ENCODE data around the gene TMEM207. TPM values are rescaled to one million over a fixed set of nuclear protein-coding genes. Genes with fewer than 3 reads are reported as not detected.

The TMEM207 gene
- not detected in 2 replicates for total RNA-seq

DNA sequence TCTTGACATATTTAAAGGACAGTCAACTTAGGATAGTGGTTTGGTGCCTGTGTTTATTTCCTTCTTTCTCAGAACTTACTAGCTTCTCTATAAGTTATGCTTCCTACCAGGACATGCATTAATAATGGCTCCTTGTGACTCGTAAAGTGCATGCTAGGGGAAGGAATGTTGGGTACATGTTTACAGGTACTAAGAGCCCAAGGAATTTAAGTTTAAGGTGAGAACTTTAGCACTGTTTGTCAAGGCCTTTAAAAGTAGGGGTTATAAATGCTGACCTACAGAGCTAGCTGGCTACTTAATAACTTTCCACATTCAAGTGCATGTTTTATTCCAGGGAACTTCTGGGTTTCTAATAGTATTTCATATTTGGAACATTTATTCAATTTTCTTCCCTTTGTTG lies at the start of gene TMEM207:
Gene TMEM207 (minus strand): TSS at position 101 of the 400 bp plus-strand sequence. CDS start 92 bp downstream, at position 9.
- H3K9me3 ChIP-seq (ENCODE audit: low read depth, low read length), result no peaks in the 10 kb centered on the region
- no peaks in the 10 kb centered on the region for H3K79me2 ChIP-seq (ENCODE audit: insufficient read depth, low read length)
- H3K27me3 ChIP-seq (ENCODE audit: insufficient read depth, low read length), result no peaks in the 10 kb centered on the region
- H2AFZ ChIP-seq (ENCODE audit: low read length), result peak within 1 kb of the TSS; percentile 53
- H3K4me2 ChIP-seq (ENCODE audit: insufficient read depth, low read length), result no peak within 1 kb of the TSS
- H4K20me1 ChIP-seq (ENCODE audit: insufficient read depth, low read length), result no peaks in the 10 kb centered on the region
- H3K27ac ChIP-seq (ENCODE audit: low read depth, low read length), result no peak within 1 kb of the TSS
- H3K4me3 ChIP-seq (ENCODE audit: insufficient read depth, low read length), result no peak within 1 kb of the TSS
- no peaks in the 10 kb centered on the region for H3K4me1 ChIP-seq (ENCODE audit: insufficient read depth, low read length)
- H3K36me3 ChIP-seq (ENCODE audit: insufficient read depth, low read length), result no peaks in the 10 kb centered on the region
- DNase-seq (ENCODE audit: insufficient read length, low spot score, missing footprints), result no peak
- no peak for TF ChIP-seq CTCF (IDR thresholded peaks at IDR 0.05; ENCODE audit: extremely low read depth, low read depth, low read length)

GRCh38 chr3:190499122-190499521 lies 49.4 kb upstream of the TMEM207 start:
- Histone ChIP-seq H4K20me1 (ENCODE audit: insufficient read depth, low read length) (no peaks in the 10 kb centered on the region), H2AFZ (ENCODE audit: low read length) (peak overlapping the region; percentile 84), H3K36me3 (ENCODE audit: insufficient read depth, low read length) (no peaks in the 10 kb centered on the region), H3K4me3 (ENCODE audit: insufficient read depth, low read length) (no peak overlapping the region), H3K4me2 (ENCODE audit: insufficient read depth, low read length) (no peak overlapping the region), H3K27me3 (ENCODE audit: insufficient read depth, low read length) (no peaks in the 10 kb centered on the region), H3K27ac (ENCODE audit: low read depth, low read length) (no peak overlapping the region), H3K4me1 (ENCODE audit: insufficient read depth, low read length) (peaks cover 20% of the 10 kb centered on the region), H3K9me3 (ENCODE audit: low read depth, low read length) (no peaks in the 10 kb centered on the region), H3K79me2 (ENCODE audit: insufficient read depth, low read length) (no peaks in the 10 kb centered on the region)
- no peak for DNase-seq (ENCODE audit: insufficient read length, low spot score, missing footprints)
- TF ChIP-seq CTCF (IDR thresholded peaks at IDR 0.05; ENCODE audit: extremely low read depth, low read depth, low read length), result no peak

DNA sequence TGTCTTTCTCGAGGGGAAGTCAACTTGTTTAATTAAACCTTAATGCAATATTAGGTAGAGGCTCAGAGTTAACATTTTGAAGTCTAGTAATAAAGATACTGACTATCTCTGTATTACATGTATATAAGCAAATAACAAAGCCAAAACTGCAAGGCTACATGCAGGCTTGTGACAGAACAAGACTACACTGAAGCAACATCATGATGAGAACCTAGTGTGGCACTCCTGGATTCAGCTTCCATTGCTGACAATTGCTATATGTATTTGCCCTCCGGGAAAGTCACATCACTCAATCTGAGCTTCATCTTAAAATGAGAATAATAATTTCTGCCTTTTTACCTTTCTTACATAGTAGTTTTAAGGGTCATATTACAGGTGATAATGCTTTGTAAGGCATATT lies 48.6 kb upstream of the TMEM207 start:
- Histone ChIP-seq H3K4me1 (ENCODE audit: insufficient read depth, low read length) (peaks cover 20% of the 10 kb centered on the region), H3K27me3 (ENCODE audit: insufficient read depth, low read length) (no peaks in the 10 kb centered on the region), H4K20me1 (ENCODE audit: insufficient read depth, low read length) (no peaks in the 10 kb centered on the region), H3K79me2 (ENCODE audit: insufficient read depth, low read length) (no peaks in the 10 kb centered on the region), H3K36me3 (ENCODE audit: insufficient read depth, low read length) (no peaks in the 10 kb centered on the region), H3K27ac (ENCODE audit: low read depth, low read length) (no peak overlapping the region), H3K9me3 (ENCODE audit: low read depth, low read length) (no peaks in the 10 kb centered on the region), H2AFZ (ENCODE audit: low read length) (no peak overlapping the region), H3K4me2 (ENCODE audit: insufficient read depth, low read length) (no peak overlapping the region), H3K4me3 (ENCODE audit: insufficient read depth, low read length) (no peak overlapping the region)
- TF ChIP-seq CTCF (IDR thresholded peaks at IDR 0.05; ENCODE audit: extremely low read depth, low read depth, low read length), result no peak
- DNase-seq (ENCODE audit: insufficient read length, low spot score, missing footprints), result no peak

GRCh38 chr3:190497811-190498210 lies 48.1 kb upstream of the TMEM207 start:
- DNase-seq (ENCODE audit: insufficient read length, low spot score, missing footprints), result no peak
- Histone ChIP-seq H3K27me3 (ENCODE audit: insufficient read depth, low read length) (no peaks in the 10 kb centered on the region), H3K4me3 (ENCODE audit: insufficient read depth, low read length) (no peak overlapping the region), H3K79me2 (ENCODE audit: insufficient read depth, low read length) (no peaks in the 10 kb centered on the region), H3K27ac (ENCODE audit: low read depth, low read length) (no peak overlapping the region), H2AFZ (ENCODE audit: low read length) (no peak overlapping the region), H3K4me2 (ENCODE audit: insufficient read depth, low read length) (no peak overlapping the region), H3K9me3 (ENCODE audit: low read depth, low read length) (no peaks in the 10 kb centered on the region), H4K20me1 (ENCODE audit: insufficient read depth, low read length) (no peaks in the 10 kb centered on the region), H3K4me1 (ENCODE audit: insufficient read depth, low read length) (peaks cover 20% of the 10 kb centered on the region), H3K36me3 (ENCODE audit: insufficient read depth, low read length) (no peaks in the 10 kb centered on the region)
- TF ChIP-seq CTCF (IDR thresholded peaks at IDR 0.05; ENCODE audit: extremely low read depth, low read depth, low read length), result no peak

Data from osteoblast (primary cell).